Head of caudate nucleus (tissue), 42 donors: ENCODE measurements around the gene ACVR1C.
"Not testable (repeated sequence)": the region's sequence is repeated elsewhere in the genome, so short reads cannot be mapped to it uniquely, and the experiment has no call there.

Source experiments
- DNase-seq, 42 donors: peaks; one replicate each; pipeline versions ENCODE4 v3.0.0 to v3.0.0-alpha.2; 2020 to 2021; ENCODE audit warnings: mixed read lengths in 7 of 42
- intact Hi-C: fragments of 100-400 bp; cut with DNase I; formaldehyde crosslinking; loops from one replicate; pipeline ENCODE4 v1.15.0; 2022

The ACVR1C gene

DNA sequence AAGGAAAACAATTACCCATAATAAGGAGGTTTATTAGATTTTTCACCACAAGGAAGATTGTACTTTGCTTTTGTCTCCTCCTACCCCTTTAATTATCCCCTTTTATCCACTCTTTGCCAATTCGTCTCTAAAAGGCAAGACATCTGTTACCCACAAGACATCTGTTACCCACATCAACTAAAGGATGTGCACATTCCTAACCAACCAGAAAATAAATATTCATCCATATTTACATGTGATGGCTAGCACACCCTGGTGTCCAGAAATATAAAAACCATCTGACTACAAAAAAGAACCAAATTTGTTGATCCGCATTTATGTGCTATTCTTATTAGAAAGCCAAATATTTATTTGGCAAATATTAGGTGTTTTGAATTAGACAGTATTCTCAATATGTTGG lies 35.7 kb downstream of the ACVR1C start:
- intact Hi-C loops = loop anchor here (5.0 to 10.0 kb wide), 2 partner anchors 34 to 268 kb away; partner anchors contain the start of genes ACVR1C and ERMN
- peak in 2 of 42 donors; percentile 4 to 29 for DNase-seq

DNA sequence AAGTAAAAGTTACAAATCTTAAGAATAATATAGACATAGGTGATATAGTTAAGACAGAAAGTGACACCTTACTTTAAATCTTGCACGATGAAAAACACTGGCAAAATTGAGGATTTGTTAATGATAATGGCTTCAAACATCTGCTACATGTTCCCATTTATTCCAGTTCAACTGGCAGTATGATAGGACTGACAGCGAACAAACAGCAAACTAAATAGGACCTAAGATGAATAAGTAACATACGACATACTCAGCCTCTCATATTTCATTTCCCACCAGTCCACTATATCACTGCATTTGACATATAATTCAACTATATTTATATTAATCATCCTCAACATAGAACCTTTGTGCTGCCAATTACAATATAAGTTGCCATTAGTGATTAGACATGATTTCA lies 36.3 kb downstream of the ACVR1C start:
- no peak for DNase-seq
- intact Hi-C loops = loop anchor here (5.0 to 10.0 kb wide), 2 partner anchors 35 to 268 kb away; partner anchors contain the start of genes ACVR1C and ERMN

DNA sequence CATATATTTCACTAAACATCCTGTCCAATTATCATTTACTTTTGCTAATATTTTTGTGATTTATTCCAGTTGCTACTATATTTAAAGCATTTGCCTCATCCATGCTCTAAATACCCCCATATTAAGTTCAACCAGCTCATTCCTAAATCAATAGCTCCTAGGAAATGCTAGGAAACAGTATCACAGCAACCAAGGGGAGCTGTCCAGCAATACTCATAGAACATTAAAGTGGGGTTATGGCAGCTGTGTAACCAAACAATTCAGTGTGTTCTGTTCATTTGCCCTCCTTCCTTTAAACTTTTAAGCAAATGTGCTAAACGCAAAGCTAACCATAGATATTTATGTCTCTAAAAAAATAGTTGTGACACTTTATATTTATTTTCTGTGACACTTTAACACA lies 41.1 kb downstream of the ACVR1C start:
- no peak for DNase-seq

DNA sequence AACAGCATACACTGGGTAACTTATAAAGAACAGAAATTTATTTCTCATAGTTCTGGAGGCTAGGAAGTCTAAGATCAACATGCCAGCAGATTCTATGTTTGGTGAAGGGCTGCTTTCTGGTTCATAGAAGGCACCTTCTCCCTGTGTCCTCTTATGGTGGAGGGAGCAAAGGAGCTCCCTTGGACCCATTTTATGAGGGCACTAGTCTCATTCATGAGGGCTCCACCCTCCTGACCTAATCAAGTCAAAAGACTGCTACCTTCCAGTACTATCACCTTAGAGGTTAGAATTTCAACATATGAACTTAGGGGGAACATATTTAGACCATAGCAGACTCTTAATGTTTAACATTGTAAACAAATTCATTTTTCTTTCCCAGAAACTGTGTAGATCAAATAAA lies 54.5 kb downstream of the ACVR1C start:
- intact Hi-C loops = no loop called here
- DNase-seq = no peak

More for the DNA sequence above, 41.1 kb downstream of the ACVR1C start:
- intact Hi-C loops = loop anchor here (5.0 kb wide), 1 partner anchor 95 kb away; no protein-coding TSS in a partner anchor

DNA sequence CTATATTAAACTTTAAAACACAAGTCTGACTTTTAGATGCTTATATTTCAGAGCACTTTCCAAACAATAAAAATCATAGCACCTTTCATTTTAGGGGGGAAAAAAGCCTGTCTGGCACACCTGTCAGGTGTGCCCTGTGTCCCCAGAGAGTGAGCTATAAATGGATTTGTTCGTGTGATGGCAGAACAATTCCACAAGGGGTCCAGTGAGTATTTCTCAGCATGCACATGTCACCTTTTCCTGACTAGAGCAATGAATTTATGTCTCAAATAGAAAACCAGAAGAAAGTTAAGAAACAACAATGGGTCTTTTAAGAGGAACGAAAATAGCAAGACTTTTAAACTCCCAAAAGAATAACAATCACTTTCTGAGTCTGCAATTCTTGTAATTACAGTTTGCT lies 55.9 kb downstream of the ACVR1C start:
- DNase-seq = no peak
- intact Hi-C loops = no loop called here

DNA sequence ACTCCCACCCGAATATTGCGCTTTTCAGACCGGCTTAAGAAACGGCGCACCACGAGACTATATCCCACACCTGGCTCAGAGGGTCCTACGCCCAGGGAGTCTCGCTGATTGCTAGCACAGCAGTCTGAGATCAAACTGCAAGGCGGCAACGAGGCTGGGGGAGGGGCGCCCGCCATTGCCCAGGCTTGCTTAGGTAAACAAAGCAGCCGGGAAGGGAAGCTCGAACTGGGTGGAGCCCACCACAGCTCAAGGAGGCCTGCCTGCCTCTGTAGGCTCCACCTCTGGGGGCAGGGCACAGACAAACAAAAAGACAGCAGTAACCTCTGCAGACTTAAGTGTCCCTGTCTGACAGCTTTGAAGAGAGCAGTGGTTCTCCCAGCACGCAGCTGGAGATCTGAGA lies 62.0 kb downstream of the ACVR1C start:
- intact Hi-C loops, DNase-seq: not testable (repeated sequence)

DNA sequence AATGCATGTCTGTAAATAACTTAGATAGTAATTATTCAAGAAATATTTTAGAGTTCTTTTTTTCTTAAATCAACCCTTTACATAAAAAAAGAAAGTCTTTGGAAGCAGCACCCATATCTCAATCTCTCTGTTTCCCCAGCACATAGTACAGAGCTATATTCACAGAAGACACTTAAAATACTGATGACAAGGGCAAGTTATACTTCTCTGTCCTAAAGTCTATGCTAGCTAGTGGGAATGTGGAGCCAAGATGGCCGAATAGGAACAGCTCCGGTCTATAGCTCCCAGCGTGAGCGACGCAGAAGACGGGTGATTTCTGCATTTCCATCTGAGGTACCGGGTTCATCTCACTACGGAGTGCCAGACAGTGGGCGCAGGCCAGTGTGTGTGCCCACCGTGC lies 62.6 kb downstream of the ACVR1C start:
- DNase-seq, intact Hi-C loops: not testable (repeated sequence)

DNA sequence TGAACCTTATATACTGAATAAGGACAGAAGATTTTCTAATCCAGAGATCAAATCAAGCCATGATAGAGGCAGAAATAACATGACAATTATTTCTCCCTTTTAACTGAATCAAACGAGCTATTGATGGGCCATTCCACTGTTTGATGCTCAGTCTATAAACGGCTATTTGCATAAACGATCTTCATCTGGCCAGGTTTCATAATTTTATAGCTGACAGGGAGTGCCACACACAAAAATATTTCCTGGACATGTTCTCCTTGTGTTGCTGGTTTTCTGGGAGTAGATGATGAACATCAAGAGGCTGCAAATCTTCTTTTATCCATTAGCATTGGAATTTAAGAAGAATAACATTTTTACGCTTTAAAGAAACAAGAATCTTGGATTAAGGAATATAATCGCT lies 63.1 kb downstream of the ACVR1C start:
- no peak for DNase-seq
- intact Hi-C loops = no loop called here

DNA sequence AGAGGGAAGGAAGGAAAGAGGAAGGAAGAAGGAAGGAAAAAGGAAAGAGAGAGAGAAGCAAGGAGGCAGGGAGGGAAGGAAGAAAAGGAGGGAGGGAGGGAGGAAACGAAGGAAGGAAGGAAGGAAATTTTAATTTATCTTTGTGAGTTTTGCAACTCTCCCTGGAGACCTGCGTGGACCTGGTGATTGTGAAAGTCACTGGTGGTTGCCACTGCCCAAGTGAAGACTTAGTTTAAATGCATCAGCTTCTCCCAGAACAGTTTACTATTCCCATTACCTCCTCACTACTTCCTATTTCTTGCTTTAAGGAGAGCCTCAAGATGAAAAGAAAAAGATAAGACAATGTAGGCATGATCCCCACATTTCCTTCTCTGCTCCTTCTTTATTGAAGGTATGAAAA lies 68.8 kb downstream of the ACVR1C start:
- intact Hi-C loops = no loop called here

DNA sequence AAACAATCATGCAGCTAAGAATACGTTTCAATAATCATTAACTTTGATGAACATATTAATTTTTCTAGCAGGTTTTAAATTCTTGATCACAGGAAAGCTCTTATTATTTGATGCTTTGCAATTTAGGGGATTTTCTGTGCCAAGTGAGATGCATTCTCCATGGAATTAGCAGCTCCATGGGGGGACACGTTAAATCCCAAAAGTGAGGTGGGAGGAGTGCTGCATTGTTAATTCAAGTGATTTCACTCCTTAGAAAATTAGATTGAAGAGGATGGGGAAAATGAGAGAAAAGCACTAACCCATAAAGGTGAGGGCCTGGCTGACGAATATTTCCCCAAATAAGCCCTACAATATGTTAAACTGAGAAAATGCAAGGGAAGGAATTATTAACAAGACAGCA lies 69.2 kb downstream of the ACVR1C start:
- intact Hi-C loops = no loop called here
- no peak for DNase-seq

More for the DNA sequence above, 68.8 kb downstream of the ACVR1C start:
- DNase-seq = no peak

DNA sequence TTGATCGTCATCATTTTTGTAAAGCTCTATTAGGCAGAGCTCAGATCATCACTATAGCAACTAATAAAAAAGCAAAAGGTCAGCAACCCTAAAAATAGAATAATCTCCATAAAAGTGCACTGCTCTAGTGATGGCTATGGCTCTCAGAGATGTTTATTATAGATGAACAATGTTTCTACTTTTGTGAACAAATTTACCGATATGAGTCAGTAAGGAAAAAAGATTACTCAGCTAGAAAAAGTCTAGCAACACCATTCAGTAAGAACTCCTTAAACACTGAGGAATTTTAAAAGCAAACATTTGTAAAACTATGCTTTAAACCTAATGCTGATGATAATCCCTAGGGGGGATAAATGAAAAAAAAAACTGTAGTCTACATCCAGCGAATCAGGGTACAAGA lies 69.6 kb downstream of the ACVR1C start:
- intact Hi-C loops = no loop called here
- DNase-seq = no peak

DNA sequence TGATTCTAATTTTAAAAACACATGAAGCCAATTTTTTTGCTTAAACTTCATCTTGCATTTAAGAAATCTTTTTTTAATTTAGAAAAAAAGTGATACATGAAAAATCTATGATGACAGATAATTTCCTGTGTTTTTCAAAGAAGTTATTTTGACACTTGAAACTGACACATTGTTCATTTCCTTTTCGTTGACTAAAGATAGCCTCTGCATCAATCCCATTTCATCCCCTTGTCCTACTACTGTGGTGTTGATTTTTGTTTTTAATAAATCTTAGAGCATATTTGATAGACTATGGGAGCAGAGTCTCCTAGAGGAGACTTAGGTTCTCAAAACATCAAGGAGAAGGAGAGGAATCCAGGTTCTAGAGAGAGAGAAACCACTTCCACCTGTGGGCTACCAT lies 70.9 kb downstream of the ACVR1C start:
- no peak for DNase-seq
- intact Hi-C loops = no loop called here

DNA sequence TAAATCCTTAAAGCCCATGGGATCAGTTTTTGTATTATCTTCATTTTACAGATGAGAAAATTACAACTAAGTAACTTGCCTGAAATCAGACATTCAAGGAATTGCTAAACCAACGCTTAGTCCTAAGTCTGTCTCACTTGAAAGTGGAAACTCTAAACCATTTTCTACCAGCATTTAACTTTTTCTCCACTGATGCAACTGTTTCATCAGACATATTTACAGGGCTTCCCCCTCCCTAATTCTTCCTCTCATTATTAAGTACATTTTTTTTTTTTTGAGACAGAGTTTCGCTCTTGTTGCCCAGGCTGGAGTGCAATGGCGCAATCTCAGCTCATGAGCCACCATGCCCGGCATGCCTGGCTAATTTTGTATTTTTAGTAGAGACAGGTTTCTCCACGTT lies 88.6 kb downstream of the ACVR1C start:
- no peak for DNase-seq
- intact Hi-C loops = no loop called here

DNA sequence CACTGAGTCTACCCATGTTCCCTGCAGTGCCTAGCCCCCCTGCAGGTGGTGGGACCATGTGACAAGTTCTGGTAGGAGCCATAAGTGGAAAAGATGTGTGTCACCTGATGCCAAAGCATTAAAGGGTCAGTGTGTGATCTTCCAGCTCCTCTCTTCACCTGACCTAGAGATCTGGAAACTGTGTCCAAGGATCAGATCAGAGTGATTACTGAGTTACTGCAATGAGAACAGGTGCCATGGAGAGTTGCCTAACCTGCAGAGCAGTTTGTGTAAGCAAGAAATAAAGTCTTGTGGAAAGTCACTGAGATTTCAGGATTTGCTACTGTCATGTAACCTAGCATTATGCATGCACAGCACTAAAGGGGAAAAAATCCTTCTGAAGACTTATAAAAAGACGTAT lies 90.6 kb downstream of the ACVR1C start:
- intact Hi-C loops = no loop called here
- no peak for DNase-seq

DNA sequence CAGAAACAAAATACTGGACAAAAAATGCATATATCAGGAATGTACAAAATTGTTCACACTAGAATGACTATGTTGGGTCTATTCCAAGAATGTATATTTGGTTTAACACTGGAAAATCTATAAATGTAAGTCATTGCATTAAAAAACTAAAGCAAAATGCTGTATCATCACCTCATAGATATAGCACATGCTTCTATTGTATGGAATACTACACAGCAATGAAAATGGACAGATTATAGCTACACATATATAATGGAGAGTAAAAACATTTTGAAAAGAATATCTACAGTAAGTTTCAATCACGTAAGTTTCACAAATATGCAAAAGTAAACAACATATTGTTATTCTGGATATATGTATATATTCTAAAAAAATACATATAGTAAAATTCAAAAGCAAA lies 91.8 kb downstream of the ACVR1C start:
- intact Hi-C loops = no loop called here
- DNase-seq = no peak

DNA sequence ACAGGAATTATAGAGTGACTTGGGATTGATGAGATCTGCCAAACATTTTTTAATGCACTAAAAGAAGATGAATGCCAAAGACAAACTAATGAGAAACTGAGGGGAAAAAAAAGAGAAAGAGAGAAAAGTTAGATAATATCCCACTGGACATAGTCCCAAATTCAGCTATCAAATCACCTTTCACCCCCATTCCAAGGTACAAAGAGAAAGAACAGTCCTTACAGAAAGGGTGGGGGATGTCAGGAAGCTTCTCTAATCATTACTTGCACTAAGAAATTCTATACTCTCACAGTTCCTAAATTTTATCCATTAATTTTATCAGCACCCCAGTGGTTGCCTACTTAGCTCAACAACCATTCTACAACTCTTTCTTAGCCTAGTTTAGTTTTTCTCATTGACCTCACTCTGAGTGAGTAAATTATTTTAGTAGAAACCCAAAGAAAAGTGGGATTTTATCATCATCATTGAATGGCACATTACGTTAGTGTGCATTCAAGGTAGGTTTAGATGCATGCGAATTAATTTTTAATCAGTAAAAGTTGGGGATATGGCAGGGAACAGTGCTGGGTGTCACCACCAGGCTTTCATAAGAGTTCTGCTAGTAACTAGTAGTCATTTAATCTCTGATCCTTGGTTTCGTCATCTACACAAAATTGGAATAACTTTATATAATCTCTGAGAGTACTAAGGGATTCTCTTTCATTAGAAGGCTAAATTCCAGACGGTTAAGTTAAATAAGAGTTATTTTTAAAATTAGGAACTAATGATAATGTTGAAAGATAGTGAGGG lies 99.5 kb downstream of the ACVR1C start:
- no peak for DNase-seq
- intact Hi-C loops = no loop called here

DNA sequence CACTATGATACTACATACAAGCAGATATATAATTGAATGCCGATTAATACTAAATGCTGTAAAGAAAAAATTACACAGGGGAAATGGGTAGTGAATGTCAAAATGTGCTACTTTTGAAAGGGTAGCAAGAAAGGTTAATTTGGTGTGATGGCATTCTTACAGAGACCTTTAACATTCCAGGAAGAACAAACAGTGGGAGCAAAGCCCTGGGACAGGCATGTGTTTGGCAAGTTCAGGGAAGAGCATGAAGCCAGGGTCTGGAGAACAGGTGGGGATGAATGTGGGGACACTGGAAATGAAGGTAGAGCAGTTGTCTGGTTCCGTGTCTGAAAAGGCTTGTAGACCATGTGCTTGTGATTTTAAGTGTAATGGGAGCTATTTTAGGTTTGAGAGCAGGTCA lies 102.6 kb downstream of the ACVR1C start:
- intact Hi-C loops = no loop called here
- DNase-seq = no peak

DNA sequence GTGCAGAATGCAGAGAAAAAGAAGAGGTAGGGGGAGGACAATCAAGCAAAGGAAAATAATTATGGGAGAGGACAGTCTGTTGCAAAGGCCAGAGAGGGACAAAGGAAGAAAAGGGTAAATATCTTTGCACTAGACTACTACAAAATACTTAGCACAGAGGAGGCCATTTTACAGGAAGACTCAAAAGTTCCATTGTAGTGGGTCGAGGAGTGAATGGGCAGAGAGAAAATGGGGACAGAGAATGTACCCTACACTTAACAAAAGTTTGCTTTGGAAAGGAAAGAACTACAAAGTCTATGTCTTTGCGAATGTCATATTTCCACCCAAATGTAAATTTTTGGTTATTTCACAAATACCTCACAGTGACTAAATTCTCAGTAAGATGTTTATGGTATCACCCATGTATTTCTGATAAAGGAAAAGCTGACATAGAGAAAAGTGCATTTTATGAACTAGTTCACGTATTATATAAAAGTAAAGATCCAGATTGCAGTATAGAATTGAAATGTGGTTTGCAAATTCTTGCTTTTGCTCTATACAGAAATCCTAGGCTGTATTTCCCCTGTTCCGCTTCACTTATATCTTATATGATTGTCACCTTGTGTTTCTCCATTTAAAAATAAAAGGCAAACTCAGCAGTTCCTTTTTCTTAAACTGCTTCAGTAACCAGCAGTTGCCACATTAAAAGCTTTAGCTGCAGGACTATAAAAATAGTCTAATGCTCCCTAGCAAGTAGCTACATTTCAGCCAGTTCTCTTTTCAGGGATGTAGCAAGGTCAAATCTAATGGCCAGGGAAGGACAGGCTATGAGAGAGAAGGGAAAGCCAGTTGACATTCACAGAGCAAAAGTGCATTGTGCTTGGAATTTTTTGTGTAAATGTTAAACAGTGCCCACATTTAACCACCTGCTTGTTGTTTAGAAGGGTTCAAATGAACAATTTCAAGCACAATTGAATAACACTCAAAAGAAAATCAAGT lies 105.1 kb downstream of the ACVR1C start:
- DNase-seq = no peak
- intact Hi-C loops = no loop called here

DNA sequence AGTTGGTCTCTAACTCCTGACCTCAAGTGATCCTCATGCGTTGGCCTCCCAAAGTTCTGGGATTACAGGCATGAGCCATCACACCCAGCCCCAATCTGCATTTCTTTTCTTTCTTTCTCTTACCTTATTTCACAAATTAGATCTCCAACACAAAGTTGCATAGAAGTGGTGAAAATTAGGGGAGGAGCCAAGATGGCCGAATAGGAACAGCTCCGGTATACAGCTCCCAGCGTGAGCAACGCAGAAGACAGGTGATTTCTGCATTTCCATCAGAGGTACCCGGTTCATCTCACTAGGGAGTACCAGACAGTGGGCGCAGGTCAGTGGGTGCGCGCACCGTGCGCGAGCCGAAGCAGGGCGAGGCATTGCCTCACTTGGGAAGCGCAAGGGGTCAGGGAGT lies 113.7 kb downstream of the ACVR1C start:
- intact Hi-C loops, DNase-seq: not testable (repeated sequence)

DNA sequence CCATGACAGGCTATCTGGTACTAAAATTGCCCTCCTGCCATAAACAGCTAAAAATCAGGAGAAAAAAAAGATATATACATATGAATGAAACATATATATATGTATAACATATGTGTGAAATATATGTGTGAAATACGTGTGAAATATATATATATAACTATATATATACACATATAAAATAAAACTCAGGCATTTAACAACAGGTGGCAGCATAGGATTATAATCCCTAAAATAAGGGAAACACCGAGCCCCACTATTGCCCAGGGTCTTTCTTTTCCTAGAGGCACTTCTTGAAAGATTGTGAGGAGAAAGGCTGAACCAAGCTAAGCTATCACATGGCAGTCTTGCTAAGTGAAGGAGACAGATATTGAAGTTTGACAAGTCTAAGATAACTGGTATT lies 118.9 kb downstream of the ACVR1C start:
- intact Hi-C loops = loop anchor here (5.0 kb wide), 1 partner anchor 498 kb away; no protein-coding TSS in a partner anchor
- no peak for DNase-seq
